ENCODE data around the gene KNSTRN. TPM values are rescaled to one million over a fixed set of nuclear protein-coding genes. Genes with fewer than 3 reads are reported as not detected.

KNSTRN gene
- total and polyA plus RNA-seq, 2 experiments from 2014 or later: 67.9 to 80.4 TPM

DNA sequence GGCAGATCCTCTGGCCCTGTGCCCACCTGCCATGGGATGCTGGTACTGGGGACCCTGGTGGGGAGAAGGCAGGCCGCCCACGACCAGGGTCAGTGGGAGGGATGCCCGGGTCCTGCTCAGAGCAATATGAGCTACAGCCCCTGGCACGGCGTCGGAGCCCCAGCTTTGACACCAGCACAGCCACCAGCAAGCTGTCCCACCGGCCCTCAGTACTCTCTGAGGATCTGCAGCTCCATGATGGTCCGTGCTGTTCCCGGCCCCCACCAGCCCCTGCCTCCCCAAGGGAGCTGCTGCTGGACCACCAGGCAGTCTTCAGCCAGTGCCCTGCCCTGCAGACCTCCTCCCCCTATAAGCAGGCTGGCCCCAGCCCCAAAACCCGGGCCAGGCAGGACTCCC lies 13.0 kb upstream of the KNSTRN start:
- H3K4me1 Mint-ChIP-seq: peaks cover 27% of the 10 kb centered on the region
- Histone ChIP-seq H3K4me1 (ENCODE audit: insufficient read depth) (peaks cover 19% of the 10 kb centered on the region), H3F3A (replicated peaks; ENCODE audit: low read depth) (0 out of 2 replicates have a peak, but pooled peaks cover 3% of the 10 kb centered on the region), H3K4me2 (no peak overlapping the region), H3K79me2 (replicated peaks; ENCODE audit: insufficient read depth) (no peaks in the 10 kb centered on the region), H3K4me3 (no peak overlapping the region), H3K27ac (ENCODE audit: low read depth) (no peak overlapping the region), H3K36me3 (ENCODE audit: insufficient read depth) (no peaks in the 10 kb centered on the region), H3K9me2 (ENCODE audit: insufficient read depth) (no peaks in the 10 kb centered on the region), H3K27me3 (ENCODE audit: insufficient read depth) (peaks cover 28% of the 10 kb centered on the region), H2AFZ (no peak overlapping the region), H4K20me1 (replicated peaks; ENCODE audit: insufficient read depth) (no peaks in the 10 kb centered on the region)
- no peak overlapping the region for H3K4me3 Mint-ChIP-seq
- H3K36me3 Mint-ChIP-seq (ENCODE audit: low read depth): no peaks in the 10 kb centered on the region; the same call in 2 of the 3 replicates
- TF ChIP-seq ETS1 (IDR thresholded peaks at IDR 0.05) (no peak), STAT1 (IDR thresholded peaks at IDR 0.05; ENCODE audit: unreplicated experiment) (no peak), JUNB (IDR thresholded peaks at IDR 0.05; ENCODE audit: unreplicated experiment) (no peak)
- peaks cover 31% of the 10 kb centered on the region for H3K27me3 Mint-ChIP-seq (ENCODE audit: insufficient read depth, low read depth, poor library complexity)
- H3K27ac Mint-ChIP-seq: no peak overlapping the region
- ATAC-seq (no peak), DNase-seq (ENCODE audit: low spot score) (no peak)
- peaks cover 2% of the 10 kb centered on the region; the same call in 1 of the 3 replicates for H3K9me3 Mint-ChIP-seq

GRCh38 chr15:40369971-40370370 lies 12.6 kb upstream of the KNSTRN start:
- Histone ChIP-seq H3K36me3 (ENCODE audit: insufficient read depth) (no peaks in the 10 kb centered on the region), H4K20me1 (replicated peaks; ENCODE audit: insufficient read depth) (no peaks in the 10 kb centered on the region), H3K4me1 (ENCODE audit: insufficient read depth) (peaks cover 19% of the 10 kb centered on the region), H3K4me2 (no peak overlapping the region), H3K4me3 (no peak overlapping the region), H3K79me2 (replicated peaks; ENCODE audit: insufficient read depth) (no peaks in the 10 kb centered on the region), H2AFZ (no peak overlapping the region), H3K9me2 (ENCODE audit: insufficient read depth) (no peaks in the 10 kb centered on the region), H3K27me3 (ENCODE audit: insufficient read depth) (peaks cover 28% of the 10 kb centered on the region), H3F3A (replicated peaks; ENCODE audit: low read depth) (0 out of 2 replicates have a peak, but pooled peaks cover 3% of the 10 kb centered on the region), H3K27ac (ENCODE audit: low read depth) (no peak overlapping the region)
- DNase-seq (ENCODE audit: low spot score) (no peak), ATAC-seq (no peak)
- H3K9me3 Mint-ChIP-seq: peaks cover 2% of the 10 kb centered on the region; the same call in 1 of the 3 replicates
- no peaks in the 10 kb centered on the region; the same call in 2 of the 3 replicates for H3K36me3 Mint-ChIP-seq (ENCODE audit: low read depth)
- peaks cover 31% of the 10 kb centered on the region for H3K27me3 Mint-ChIP-seq (ENCODE audit: insufficient read depth, low read depth, poor library complexity)
- H3K4me1 Mint-ChIP-seq: peaks cover 27% of the 10 kb centered on the region
- H3K4me3 Mint-ChIP-seq: no peak overlapping the region
- H3K27ac Mint-ChIP-seq: no peak overlapping the region
- TF ChIP-seq STAT1 (IDR thresholded peaks at IDR 0.05; ENCODE audit: unreplicated experiment) (no peak), NANOG (IDR thresholded peaks at IDR 0.05; ENCODE audit: borderline replicate concordance) (no peak), CREB1 (CRISPR knock-in tag; IDR thresholded peaks at IDR 0.05; ENCODE audit: low read depth) (no peak), EZH2phosphoT487 (IDR thresholded peaks at IDR 0.05; ENCODE audit: unreplicated experiment) (no peak), POLR2AphosphoS5 (IDR thresholded peaks at IDR 0.05; ENCODE audit: low read depth) (no peak), EZH2 (IDR thresholded peaks at IDR 0.05; ENCODE audit: low read depth, unreplicated experiment) (no peak), JUNB (IDR thresholded peaks at IDR 0.05; ENCODE audit: unreplicated experiment) (no peak), ZNF331 (CRISPR knock-in tag; IDR thresholded peaks at IDR 0.05; ENCODE audit: low read depth) (no peak), ETS1 (IDR thresholded peaks at IDR 0.05) (no peak)
- TF ChIP-seq, protein P1, sequence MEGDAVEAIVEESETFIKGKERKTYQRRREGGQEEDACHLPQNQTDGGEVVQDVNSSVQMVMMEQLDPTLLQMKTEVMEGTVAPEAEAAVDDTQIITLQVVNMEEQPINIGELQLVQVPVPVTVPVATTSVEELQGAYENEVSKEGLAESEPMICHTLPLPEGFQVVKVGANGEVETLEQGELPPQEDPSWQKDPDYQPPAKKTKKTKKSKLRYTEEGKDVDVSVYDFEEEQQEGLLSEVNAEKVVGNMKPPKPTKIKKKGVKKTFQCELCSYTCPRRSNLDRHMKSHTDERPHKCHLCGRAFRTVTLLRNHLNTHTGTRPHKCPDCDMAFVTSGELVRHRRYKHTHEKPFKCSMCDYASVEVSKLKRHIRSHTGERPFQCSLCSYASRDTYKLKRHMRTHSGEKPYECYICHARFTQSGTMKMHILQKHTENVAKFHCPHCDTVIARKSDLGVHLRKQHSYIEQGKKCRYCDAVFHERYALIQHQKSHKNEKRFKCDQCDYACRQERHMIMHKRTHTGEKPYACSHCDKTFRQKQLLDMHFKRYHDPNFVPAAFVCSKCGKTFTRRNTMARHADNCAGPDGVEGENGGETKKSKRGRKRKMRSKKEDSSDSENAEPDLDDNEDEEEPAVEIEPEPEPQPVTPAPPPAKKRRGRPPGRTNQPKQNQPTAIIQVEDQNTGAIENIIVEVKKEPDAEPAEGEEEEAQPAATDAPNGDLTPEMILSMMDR (conservative IDR thresholded peaks at IDR 0.05; ENCODE audit: low read depth in 2 of 2): no peak
- TF ChIP-seq, protein P2, sequence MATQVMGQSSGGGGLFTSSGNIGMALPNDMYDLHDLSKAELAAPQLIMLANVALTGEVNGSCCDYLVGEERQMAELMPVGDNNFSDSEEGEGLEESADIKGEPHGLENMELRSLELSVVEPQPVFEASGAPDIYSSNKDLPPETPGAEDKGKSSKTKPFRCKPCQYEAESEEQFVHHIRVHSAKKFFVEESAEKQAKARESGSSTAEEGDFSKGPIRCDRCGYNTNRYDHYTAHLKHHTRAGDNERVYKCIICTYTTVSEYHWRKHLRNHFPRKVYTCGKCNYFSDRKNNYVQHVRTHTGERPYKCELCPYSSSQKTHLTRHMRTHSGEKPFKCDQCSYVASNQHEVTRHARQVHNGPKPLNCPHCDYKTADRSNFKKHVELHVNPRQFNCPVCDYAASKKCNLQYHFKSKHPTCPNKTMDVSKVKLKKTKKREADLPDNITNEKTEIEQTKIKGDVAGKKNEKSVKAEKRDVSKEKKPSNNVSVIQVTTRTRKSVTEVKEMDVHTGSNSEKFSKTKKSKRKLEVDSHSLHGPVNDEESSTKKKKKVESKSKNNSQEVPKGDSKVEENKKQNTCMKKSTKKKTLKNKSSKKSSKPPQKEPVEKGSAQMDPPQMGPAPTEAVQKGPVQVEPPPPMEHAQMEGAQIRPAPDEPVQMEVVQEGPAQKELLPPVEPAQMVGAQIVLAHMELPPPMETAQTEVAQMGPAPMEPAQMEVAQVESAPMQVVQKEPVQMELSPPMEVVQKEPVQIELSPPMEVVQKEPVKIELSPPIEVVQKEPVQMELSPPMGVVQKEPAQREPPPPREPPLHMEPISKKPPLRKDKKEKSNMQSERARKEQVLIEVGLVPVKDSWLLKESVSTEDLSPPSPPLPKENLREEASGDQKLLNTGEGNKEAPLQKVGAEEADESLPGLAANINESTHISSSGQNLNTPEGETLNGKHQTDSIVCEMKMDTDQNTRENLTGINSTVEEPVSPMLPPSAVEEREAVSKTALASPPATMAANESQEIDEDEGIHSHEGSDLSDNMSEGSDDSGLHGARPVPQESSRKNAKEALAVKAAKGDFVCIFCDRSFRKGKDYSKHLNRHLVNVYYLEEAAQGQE (IDR thresholded peaks at IDR 0.05; ENCODE audit: unreplicated experiment): no peak

Measured in GM23338 (cell line).